ENCODE measurements around the gene FRRS1L.
A peak's percentile ranks its signal among the peaks of the same experiment; 100 is the strongest.

FRRS1L gene

GRCh38 chr9:109172935-109173334, 5.9 kb upstream of the FRRS1L start:
- DNase-seq: no peak

DNA sequence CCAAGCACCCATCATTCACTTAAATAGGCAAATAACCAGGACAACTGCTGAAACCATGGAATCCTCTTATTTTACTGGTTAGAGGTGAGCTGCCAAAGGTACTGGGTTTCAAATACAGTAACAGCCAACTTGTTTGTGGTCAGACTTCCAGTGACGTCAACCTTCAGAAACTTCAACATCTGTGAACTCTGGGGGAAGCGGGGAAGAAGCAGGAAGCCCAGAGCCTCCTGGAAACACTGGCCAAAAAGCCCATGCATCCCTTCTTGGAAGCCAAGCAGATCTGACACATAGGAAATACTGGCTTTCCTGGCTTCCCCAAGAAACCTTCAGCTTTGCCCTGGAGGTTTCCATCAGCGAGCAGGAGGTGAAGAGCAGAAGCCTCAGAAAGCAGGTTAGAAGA, 4.9 kb upstream of the FRRS1L start:
- no peak for DNase-seq

DNA sequence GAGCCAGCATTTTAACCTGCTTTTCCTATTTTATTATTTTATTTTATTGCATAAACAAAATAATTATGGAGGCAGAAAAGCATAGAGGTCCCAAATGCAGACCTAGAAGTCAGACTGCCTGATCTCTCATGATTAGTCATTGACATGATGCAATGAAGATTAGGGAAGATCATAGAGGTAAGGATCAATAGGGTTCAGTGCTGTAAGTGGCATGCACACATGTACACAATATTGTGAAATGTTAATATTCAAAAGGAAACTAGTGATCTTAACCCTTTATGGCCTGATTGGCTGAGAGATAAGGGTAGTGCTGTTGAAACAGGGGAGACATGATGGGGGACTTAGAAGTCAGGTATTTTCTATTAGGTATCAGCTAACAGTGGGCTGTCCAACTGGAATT, 1.1 kb upstream of the FRRS1L start:
- DNase-seq: no peak

DNA sequence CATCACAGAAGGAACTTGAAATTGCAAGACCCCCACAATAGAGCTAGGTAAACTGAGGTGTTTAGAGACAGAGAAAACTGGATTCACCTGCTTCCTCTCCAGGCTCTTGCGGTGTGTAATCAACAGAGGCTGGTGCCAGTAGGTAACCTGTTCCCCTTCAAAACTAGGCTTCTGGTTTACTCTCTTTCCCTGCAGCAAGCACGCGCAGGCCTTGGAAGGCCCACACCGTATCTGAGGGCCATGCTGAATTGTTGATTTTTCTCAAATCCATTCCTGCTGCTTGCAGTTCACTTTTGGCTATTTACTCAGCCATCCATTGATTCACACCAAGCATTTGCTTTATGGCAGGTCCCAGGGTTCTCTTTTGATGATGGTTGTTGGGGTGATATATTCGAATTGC, 667 bp upstream of the FRRS1L start:
- DNase-seq: no peak

DNA sequence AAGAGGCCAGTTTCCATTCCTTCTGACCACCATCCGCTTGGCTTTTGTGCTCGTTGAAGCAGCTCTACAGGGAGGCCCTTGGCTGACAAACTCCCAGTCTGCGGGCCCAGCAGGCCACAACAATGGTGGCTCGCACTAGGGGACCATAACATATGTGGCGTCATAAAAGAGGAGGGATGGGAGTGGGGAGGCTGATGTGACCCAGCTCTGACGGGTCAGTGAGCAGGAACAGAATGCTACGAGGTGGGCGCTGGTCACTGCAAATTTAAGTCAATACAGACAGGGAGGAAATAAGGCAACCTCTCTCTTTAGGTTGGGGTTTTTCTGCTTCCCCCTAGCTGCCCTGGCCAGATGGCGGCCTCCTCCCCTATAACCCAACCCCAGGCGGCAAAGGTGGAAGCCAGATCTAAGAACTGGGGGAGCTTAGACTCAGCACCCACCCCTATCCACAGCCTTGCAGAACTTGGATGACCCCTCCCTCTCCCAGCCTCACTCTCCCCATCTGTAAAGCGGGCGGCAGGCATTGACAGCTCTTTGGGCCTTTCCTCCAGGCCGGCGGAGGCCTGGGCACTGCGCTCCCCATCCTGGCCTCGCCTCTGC, 778 bp downstream of the FRRS1L start:
- DNase-seq: no peak

DNA sequence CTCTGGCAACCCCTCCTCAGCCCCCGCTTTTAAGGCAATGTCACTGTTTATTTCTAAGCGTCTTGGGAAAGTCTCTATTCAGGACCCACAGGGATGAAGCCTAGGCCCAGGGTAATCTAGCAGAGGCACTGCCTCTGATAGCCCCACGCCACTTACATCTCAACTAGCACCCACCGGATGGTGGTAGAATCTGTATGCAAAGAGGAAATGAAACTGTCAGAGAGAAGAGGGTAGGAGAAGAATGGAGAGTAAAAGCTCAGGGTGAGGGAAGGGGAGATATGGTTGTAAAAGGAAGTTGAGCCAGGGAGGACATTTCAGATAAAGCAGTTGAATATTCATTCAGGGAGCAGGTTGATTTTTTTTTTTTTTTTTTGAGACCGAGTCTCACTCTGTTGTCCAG, 3.0 kb downstream of the FRRS1L start:
- DNase-seq: no peak

- DNase-seq: no peak
Measured at GRCh38 chr9:109163194-109163593, 3.9 kb downstream of the FRRS1L start.

DNA sequence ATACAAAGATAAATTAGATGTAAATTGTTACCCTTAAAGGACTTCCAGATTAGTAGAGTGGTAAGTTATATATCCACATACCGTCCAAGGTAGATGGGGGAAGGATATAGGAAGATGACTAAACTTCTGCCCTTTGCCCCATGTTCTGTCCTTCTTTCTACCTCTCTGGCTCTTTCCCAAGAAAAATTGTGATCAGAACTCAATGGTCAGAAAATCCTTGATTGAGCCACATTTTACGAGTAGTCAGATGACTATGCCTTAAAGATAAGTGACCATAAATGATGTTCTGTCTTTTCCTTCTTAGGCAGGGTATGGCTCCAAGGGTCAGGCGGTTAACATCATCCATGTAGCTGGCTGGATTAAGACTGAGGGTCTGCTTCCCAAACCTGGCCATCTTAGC, 4.4 kb downstream of the FRRS1L start:
- no peak for DNase-seq

GRCh38 chr9:109161471-109161870, 5.6 kb downstream of the FRRS1L start:
- peak; percentile 30 for DNase-seq

GRCh38 chr9:109159583-109159982, 7.5 kb downstream of the FRRS1L start:
- DNase-seq: no peak

- DNase-seq: no peak
Measured at GRCh38 chr9:109158651-109159050, 8.4 kb downstream of the FRRS1L start.

DNA sequence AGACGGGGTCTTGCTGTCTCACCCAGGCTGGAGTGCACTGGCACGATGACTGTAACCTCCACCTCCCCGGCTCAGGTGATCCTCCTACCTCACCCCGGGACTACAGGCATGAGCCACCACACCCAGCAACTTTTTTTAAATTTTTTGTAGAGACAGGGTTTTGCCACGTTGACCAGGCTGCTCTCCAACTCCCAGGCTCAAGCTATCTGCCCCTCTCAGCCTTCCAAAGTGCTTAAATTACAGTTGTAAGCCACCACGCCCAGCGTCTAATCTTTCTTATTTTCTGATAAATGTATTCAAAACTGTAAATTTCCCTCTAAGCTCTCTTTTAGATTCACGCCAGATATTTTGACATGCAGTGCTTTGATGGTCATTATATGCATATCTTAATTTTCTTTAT, 10.3 kb downstream of the FRRS1L start:
- DNase-seq: no peak

DNA sequence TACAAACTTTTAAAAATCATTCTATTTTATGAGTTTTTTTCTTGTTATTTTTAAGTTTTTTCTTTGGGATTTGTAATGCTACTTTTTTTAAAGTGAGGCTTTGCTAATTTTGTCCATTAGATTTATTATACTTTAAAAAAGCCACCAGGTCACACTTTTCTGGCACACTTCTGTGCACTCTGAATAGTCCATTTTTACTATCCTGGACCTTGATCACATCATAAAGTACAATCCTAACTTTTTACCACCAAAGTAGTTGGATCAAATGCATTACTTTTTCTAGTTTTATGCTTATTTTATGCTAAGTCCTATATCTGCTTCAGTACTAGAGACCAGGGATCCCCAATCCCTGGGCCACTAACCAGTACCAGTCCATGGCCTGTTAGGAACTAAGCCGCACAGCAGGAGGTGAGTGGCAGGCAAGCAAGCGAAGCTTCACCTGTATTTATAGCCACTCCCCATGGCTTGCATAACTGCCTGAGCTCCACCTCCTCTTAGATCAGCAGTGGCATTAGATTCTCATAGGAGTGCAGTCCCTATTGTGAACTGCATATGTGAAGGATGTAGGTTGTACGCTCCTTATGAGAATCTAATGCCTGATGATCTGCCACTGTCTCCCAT, 16.0 kb downstream of the FRRS1L start:
- no peak for DNase-seq

DNA sequence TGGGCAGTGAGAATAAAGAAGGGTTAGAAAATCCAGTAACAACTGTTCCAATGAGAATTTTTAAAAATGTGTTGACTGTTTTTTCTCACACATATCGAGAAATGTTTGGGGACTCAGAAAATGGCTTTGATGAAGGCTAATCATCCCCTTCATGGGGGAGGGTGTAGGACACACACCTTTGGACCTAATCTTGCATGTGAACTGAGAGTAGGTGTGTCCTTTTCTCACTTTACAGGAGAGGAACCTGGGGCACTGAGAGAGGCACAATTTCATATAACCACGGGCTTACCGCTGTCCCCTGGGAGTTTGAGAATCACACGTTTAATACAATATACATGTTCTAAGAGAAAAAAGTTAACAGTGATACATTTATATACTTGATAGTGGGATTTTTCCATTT, 17.3 kb downstream of the FRRS1L start:
- DNase-seq: no peak

DNA sequence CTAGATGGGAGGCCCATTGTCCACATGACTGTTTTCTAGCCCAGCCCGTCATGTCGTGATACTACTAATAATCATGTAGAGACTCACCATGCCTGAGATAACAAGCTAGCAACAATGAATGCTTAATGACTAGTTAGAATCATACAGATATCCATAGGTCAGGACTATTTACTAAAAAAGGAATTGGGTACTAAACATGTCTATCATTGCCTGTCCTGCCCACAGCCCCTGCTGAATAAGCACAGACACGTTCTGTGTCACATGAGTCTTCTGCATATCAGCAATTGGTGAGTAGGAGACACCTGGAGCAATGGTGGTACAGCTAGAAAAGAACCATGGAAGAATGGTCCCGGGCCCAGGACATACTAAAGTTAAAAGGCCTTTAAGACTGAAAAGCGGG, 18.0 kb downstream of the FRRS1L start:
- DNase-seq: no peak

DNA sequence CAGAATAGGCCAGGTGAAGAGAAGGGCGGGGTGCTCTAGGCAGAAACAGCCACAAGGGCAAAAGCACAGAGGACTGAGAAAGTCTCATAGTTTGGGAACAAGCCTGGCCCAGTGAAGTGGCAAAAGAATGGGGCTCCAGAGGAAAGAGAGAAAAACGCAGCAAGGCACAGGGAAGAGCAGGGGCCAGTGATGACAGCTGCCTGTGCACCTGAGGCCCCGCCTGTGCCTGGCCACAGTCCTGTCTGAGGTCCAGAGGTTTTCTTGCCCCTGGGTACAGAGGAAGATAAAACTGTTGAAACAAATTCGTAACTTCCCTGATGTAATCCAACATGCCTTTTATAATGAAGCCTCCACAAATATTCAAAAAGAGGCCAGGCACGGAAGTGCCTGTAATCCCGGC, 22.0 kb downstream of the FRRS1L start:
- no peak for DNase-seq

- DNase-seq: no peak
Measured at GRCh38 chr9:109143881-109144562, 23.0 kb downstream of the FRRS1L start.

DNA sequence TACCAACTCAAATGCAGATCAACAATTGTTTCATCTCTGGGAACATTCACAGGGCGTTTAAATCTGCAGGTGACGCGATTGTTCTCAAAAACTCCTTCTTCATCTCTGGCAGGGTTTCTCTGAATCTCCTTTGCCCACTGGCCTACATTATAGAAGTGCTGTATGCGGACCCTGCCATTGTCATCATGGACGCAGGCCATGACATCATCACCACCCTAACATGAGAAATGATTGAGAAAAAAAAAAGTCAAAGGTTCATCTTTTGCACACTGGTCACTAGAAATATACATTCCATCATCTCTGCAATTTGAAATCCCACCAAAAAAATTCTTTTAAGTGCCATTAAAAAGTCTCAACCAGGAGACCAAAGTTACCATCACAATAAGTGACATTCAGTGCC, 25.7 kb downstream of the FRRS1L start:
- DNase-seq: no peak

- DNase-seq: no peak
Measured at GRCh38 chr9:109139851-109140250, 27.2 kb downstream of the FRRS1L start.

DNA sequence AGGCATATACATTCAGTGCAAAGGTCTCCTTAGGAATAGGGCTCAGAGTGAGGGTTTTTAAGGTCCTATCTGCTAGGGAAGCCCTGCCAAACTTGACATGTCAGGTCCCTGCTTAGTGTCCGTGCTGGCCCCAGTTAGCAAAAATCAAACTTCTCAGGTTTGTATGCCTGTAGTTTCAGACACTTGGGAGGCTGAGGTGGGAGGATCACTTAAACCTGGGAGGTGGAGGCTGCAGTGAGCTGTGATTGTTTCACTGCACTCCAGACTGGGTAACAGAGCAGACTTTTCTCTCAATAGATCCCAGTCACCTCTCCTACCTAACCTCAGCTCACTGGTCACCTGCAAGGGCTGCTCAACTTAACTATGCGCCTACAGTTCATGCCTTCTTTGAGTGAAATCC, 28.6 kb downstream of the FRRS1L start:
- DNase-seq: no peak

DNA sequence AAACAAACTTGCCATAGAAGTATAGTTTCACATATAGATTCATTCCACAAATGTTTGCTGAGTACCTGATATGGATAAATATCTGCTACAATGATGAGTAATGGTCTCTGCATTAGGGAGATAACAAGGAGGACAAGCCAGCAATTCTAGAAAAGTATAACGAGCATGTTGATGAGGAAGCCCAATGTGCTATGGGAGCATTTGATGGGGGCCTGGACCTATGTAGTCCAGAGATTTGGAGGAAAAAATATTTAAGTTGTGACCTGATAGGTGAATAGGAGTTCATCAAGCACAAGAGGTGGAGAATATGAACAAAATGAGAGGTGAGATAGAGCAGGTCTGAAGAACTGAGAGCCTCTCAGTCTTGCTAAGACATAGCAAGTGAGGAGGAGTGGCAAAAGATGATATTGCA, 32.9 kb downstream of the FRRS1L start:
- no peak for DNase-seq

DNA sequence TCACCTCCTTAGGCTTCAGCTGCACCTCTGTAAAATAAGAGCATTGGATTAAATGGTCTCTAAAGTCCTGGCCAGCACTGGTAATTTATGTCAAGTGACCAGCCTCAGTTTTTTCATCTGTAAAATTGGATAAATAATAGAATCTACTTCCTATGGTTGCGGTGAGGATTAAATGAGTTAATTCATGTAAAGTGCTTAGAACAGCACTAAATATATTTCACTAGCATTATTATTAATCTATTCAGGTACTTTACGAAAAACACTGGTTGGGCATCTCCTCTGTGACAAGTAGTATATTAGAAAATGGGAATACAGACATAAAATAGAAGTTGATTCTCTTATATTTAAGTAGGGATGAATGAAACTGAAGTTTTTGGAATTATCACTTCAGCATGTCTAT, 33.5 kb downstream of the FRRS1L start:
- no peak for DNase-seq

DNA sequence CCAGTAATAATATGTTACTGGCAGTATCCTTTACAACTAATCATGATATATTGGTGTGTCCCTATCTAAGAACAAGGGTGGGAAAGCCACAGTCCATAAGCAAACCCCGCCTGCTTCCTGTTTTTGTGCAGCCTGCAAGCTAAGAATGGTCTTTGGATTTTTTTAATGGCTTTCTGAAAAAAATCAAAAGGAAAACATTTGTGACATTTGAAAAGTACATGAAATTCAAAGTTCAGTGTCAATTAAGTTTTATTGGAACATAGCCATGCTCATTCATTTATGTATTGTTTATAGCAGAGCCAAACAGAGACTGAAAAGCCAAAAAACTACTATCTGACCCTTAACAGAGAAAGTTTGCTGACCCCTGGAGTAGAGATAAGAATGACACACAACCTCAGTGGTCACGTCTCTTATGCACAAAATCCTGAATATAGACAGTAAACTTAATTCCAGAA, 34.5 kb downstream of the FRRS1L start:
- no peak for DNase-seq

GRCh38 chr9:109129470-109130197, 37.4 kb downstream of the FRRS1L start:
- no peak for DNase-seq

Measured in DMS79 (cell line).